Muscle of leg (tissue), 11 donors: Measurements from ENCODE around the gene ANXA10. TPM values are rescaled to one million over a fixed set of nuclear protein-coding genes. Genes with fewer than 3 reads are reported as not detected.

Experiments used
- DNase-seq: peaks from one replicate; pipeline ENCODE4 v3.0.0; 2013
- H3K27ac ChIP-seq: one replicate; pipeline ENCODE4 v1.5.1; 2013; ENCODE audit warnings: mild to moderate bottlenecking, low read length, control low read depth
- H3K27me3 ChIP-seq: one replicate; pipeline ENCODE4 v1.6.1; 2013; ENCODE audit warnings: low read length; ENCODE audit not compliant: control insufficient read depth, insufficient read depth
- H3K36me3 ChIP-seq: one replicate; pipeline ENCODE4 v1.6.1; 2013; ENCODE audit warnings: low read length; ENCODE audit not compliant: control insufficient read depth, insufficient read depth
- H3K4me1 ChIP-seq: one replicate; pipeline ENCODE4 v1.6.1; 2013; ENCODE audit warnings: low read length; ENCODE audit not compliant: control insufficient read depth, insufficient read depth
- H3K4me3 ChIP-seq: one replicate; pipeline ENCODE4 v1.5.1; 2013; ENCODE audit warnings: low read length, control low read depth
- H3K9me3 ChIP-seq: replicated peaks from 2 replicates; pipeline ENCODE4 v1.6.1; 2013; ENCODE audit warnings: low read depth, low read length; ENCODE audit not compliant: control insufficient read depth
- WGBS: methylation state at CpG from one replicate; pipeline ENCODE4 v1.1.5; 2013; ENCODE audit warnings: missing lambda C conversion rate; ENCODE audit not compliant: insufficient coverage; 5-methylcytosine and 5-hydroxymethylcytosine counted together
- polyA plus RNA-seq, 8 donors: library from polyadenylated mRNA; unstranded; fragments of 120-200 nt; gene quantifications; one replicate each; pipeline versions ENCODE4 v1.2.1 to v1.2.3, GENCODE V29; 2013; ENCODE audit warnings: inconsistent platforms in 1 of 8, low replicate concordance in 1 of 8; ENCODE audit not compliant: insufficient read length in 8 of 8, insufficient read depth in 1 of 8
- total RNA-seq: library from RNA; stranded (reverse); fragments of 120-200 nt; gene quantifications from one replicate; pipeline ENCODE4 v1.2.4, GENCODE V29; 2013

The ANXA10 gene
- total and polyA plus RNA-seq, 9 donors = 0.17 to 0.60 TPM; not detected in 7

- no peaks in the 10 kb centered on the region for H3K9me3 ChIP-seq
- H3K27me3 ChIP-seq = no peaks in the 10 kb centered on the region
- no peaks in the 10 kb centered on the region for H3K36me3 ChIP-seq
- no peak for DNase-seq
- WGBS = 86% methylated on average over 2 of the region's 5 CpGs
- no peak overlapping the region for H3K4me3 ChIP-seq
- no peak overlapping the region for H3K27ac ChIP-seq
- no peaks in the 10 kb centered on the region for H3K4me1 ChIP-seq
Measured at GRCh38 chr4:168177546-168178149, 85.3 kb downstream of the ANXA10 start.

DNA sequence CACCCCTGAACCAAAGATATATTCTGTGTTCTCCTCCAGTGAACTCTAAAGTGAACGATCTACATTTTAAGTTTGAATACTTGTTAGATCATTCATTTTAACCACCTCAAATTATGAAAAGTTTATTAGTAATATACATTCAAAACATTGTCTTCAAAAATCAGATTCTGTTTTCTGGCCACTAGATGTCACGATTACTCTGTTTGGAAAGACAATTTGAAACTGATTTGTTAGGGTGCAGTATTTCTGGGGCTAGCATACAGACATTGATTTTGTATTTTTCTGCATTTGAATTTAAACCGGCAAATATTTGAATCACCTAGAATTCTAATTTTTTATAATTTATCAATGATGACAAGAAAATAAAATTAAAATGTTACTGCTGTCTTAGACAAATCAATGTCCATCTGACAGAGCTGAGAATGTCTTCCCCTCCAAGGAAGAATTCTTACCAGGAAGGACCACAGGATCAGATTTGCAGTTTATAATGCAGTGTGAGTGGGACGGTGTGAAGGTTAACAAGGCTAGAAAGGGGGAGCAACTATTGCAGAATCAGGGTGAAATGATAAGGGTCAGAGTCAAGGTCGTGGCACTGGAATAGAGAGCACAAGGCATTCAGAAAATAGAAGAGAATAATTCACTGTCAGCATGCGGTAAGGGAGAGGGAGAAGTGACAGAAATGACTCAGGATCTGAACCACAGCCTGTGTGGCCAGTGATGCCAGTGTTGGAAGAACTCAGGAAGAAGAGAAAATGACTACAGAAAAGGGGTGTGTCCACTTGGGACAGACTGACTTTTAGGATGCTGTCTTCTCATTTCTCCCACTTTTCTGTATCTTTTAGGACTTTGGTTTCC is 91.6 kb downstream of the ANXA10 start:
- peak; percentile 48 for DNase-seq
- Histone ChIP-seq H3K27me3 (no peaks in the 10 kb centered on the region), H3K9me3 (no peaks in the 10 kb centered on the region), H3K27ac (no peak overlapping the region), H3K4me3 (no peak overlapping the region), H3K36me3 (no peaks in the 10 kb centered on the region), H3K4me1 (no peaks in the 10 kb centered on the region)
- 61% methylated on average over 2 of the region's 6 CpGs for WGBS

DNA sequence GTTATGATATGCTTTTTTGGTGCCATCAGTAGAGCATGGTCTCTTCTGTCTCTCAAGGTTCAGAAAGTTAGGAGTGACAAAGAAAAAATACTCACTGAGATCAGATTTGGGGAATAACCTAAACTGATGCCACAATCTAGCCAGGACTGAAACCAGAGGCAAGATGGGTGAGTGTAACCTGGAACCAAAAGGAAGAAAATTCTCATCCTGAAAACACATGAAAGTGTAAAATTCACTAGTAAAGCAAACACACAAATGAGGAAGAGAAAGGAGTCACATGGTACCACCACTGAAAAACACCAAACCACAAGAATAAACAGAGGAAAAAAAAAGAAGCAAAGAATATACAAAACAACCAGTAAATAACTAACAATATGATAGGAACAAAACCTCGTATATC is 96.4 kb downstream of the ANXA10 start:
- no peak for DNase-seq
- no CpG with 5 or more reads among the region's 1 CpG for WGBS
- Histone ChIP-seq H3K36me3 (no peaks in the 10 kb centered on the region), H3K27ac (no peak overlapping the region), H3K4me1 (no peaks in the 10 kb centered on the region), H3K9me3 (no peaks in the 10 kb centered on the region), H3K27me3 (no peaks in the 10 kb centered on the region), H3K4me3 (no peak overlapping the region)

- H3K9me3 ChIP-seq = peaks cover 2% of the 10 kb centered on the region
- no peaks in the 10 kb centered on the region for H3K36me3 ChIP-seq
- H3K27ac ChIP-seq = no peak overlapping the region
- no peak overlapping the region for H3K4me3 ChIP-seq
- no peak for DNase-seq
- H3K4me1 ChIP-seq = no peaks in the 10 kb centered on the region
- H3K27me3 ChIP-seq = no peaks in the 10 kb centered on the region
Measured at GRCh38 chr4:168197926-168198325, 105.6 kb downstream of the ANXA10 start.

DNA sequence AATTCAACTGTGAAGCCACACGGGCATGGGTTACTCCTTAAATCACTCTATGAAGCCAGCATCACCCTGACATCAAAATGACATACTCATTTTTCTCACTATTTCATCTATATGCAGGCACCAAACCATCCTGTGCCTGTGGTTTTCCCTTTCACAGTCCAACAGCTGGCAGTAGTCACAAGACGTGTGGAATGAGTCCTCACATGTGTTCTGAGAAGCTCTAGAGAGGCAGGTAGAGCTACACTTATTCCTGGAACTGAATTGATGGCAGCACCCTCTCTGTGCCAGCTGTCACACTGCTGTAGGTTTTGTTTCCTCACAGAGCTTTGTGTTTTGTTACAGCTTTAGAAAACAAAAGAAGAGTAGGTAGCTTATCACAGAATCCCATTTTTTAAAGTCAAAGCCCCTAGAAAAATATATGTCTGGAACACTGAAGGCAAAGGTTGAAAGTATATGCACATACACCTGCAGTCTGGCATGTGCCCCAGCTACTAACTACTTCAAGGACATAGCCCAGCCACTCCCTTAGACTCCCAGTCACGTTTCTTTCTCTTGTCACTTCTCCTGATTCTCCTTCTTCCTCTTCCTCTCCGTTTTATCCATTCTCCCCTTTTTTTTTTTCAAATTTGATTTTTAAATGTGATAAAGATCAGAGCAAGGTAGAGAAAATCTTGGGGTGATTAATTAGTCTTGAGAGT is 107.1 kb downstream of the ANXA10 start:
- Histone ChIP-seq H3K27ac (no peak overlapping the region), H3K4me1 (no peaks in the 10 kb centered on the region), H3K9me3 (peaks cover 15% of the 10 kb centered on the region), H3K27me3 (no peaks in the 10 kb centered on the region), H3K36me3 (no peaks in the 10 kb centered on the region), H3K4me3 (no peak overlapping the region)
- no peak for DNase-seq
- no CpG with 5 or more reads among the region's 4 CpGs for WGBS

GRCh38 chr4:168200685-168201084 is 108.3 kb downstream of the ANXA10 start:
- Histone ChIP-seq H3K9me3 (peaks cover 15% of the 10 kb centered on the region), H3K27me3 (no peaks in the 10 kb centered on the region), H3K4me1 (no peaks in the 10 kb centered on the region), H3K36me3 (no peaks in the 10 kb centered on the region), H3K4me3 (no peak overlapping the region), H3K27ac (no peak overlapping the region)
- DNase-seq = no peak
- WGBS = no CpG with 5 or more reads among the region's 3 CpGs

DNA sequence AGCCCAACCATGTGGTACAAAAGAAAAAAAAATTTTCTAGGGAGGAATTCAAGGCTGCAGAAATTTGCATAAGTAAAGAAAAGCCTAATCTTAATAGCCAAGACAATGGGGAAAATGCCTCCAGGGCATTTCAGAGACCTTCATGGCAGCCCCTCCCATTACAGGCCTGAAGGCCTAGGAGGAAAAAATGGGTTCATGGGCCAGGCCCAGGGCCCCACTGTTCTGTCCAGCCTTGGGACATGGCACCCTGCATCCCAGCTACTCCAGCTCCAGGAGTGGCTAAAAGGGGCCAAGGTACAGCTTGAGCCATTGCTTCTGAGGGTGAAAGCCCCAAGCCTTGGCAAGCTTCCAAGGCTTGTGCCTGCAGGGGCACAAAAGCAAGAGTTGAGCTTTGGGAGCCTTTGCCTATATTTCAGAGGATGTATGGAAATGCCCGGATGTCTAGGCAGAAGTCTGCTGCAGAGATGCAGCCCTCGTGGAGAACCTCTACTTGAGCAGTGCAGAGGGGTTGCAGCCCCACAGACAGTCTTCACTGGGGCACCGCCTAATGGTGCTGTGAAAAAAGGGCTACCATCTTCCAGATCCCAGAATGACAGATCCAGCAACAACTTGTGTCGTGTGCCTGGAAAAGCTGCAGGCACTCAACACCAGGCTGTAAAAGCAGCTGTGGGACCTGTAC is 111.0 kb downstream of the ANXA10 start:
- WGBS = 94% methylated on average over 4 of the region's 4 CpGs
- Histone ChIP-seq H3K27ac (no peak overlapping the region), H3K27me3 (no peaks in the 10 kb centered on the region), H3K36me3 (no peaks in the 10 kb centered on the region), H3K4me3 (no peak overlapping the region), H3K4me1 (no peaks in the 10 kb centered on the region), H3K9me3 (peaks cover 15% of the 10 kb centered on the region)
- no peak for DNase-seq

DNA sequence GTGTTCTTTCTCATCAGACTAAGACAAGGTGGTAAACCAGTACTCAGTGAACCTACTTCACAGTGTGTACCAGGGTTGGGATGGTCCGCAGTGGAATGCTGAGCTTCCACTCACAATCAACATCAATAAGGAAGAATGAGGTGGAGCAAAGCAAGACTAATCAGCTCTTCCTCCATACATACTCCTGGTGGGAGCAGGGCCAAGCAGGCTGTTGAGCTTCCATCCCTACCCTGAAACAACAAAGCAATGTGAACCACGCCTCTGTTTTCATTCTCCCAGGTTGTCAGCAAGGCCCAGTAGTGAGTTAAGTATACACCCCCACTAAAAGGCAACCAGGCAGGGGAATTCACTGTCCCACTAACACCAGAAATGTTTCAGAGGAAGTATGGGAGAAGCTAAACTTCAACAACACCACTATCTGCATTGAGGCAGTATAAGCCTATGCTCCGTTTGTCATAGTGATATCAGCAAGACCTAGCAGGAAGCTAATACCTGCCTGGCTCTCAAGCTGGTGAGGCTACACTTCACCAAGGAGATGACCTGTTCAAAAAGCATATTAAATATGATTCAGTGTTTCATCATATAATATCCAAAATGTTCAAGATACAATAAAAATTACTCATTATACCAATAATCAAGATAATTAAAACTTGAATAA is 116.7 kb downstream of the ANXA10 start:
- no peak for DNase-seq
- Histone ChIP-seq H3K27me3 (no peaks in the 10 kb centered on the region), H3K4me3 (no peak overlapping the region), H3K36me3 (no peaks in the 10 kb centered on the region), H3K27ac (no peak overlapping the region), H3K4me1 (no peaks in the 10 kb centered on the region), H3K9me3 (peaks cover 3% of the 10 kb centered on the region)
- WGBS = no CpG with 5 or more reads among the region's 3 CpGs

- no CpG with 5 or more reads among the region's 3 CpGs for WGBS
- Histone ChIP-seq H3K27ac (no peak overlapping the region), H3K27me3 (no peaks in the 10 kb centered on the region), H3K36me3 (peaks cover 5% of the 10 kb centered on the region), H3K9me3 (peaks cover 4% of the 10 kb centered on the region), H3K4me1 (no peaks in the 10 kb centered on the region), H3K4me3 (no peak overlapping the region)
- no peak for DNase-seq
Measured at GRCh38 chr4:168212656-168213055, 120.3 kb downstream of the ANXA10 start.
